Stimulated activated naive B cell treated with anti-CD40 and anti-IgM and Interleukin-4, amounts not matched to agents 10 μg/mL and 1 μg/mL and 100 μg/mL, for 72 hours (primary cell): ENCODE results near the gene DUS1L.

ENCODE experiments used
- ATAC-seq, 2 donors: fragments of 150-1000 bp; cut with Tn5 transposase; replicated peaks; 2 replicates each; pipeline ENCODE4 v1.10.0; 2021; ENCODE audit warnings: moderate library complexity in 1 of 2
- DNase-seq: peaks from one replicate; pipeline ENCODE4 v3.0.0; 2021
- H3K27ac Mint-ChIP-seq: one replicate; pipeline ENCODE4 v1.8.0; 2022; ENCODE audit warnings: mild to moderate bottlenecking, mixed read lengths
- H3K27me3 Mint-ChIP-seq, 2 donors: one replicate each; pipeline ENCODE4 v1.8.0; 2022; ENCODE audit warnings: mixed read lengths in 2 of 2
- H3K36me3 Mint-ChIP-seq, 2 donors: one replicate each; pipeline ENCODE4 v1.8.0; 2022; ENCODE audit warnings: mixed read lengths in 2 of 2, mild to moderate bottlenecking in 1 of 2
- H3K4me1 Mint-ChIP-seq, 2 donors: one replicate each; pipeline ENCODE4 v1.8.0; 2022; ENCODE audit warnings: mixed read lengths in 2 of 2, mild to moderate bottlenecking in 1 of 2
- H3K4me3 Mint-ChIP-seq, 2 donors: one replicate each; pipeline ENCODE4 v1.8.0; 2022; ENCODE audit warnings: mild to moderate bottlenecking in 2 of 2, mixed read lengths in 2 of 2, moderate library complexity in 1 of 2
- H3K9me3 Mint-ChIP-seq, 2 donors: one replicate each; pipeline ENCODE4 v1.8.0; 2022; ENCODE audit warnings: mixed read lengths in 2 of 2, mild to moderate bottlenecking in 1 of 2

DUS1L gene

DNA sequence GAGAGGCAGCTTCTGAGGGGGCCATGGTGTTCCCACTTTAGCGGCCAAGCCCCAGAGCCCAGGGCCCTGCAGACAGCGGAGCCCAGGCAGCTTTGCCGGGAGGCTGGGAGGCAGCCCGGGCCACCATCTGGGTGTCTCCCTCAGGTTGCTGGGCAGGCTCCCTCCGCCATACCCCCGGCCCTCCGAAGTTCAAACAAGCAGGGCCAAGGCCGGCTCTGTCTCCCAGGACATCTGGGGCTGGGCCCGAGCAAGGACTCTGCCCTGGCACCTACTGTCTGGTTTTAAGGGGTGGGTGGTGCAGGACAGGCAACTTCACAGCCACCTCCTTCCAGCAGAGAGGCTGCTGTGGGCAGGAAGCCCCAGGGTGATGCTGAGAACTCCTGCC, 2.6 kb downstream of the DUS1L start:
- Mint-ChIP-seq H3K27me3 (no peaks in the 10 kb centered on the region), H3K36me3 (peaks cover 8 to 20% of the 10 kb centered on the region in 2 donors), H3K27ac (no peak overlapping the region), H3K4me3 (no peak overlapping the region), H3K4me1 (peaks cover 5 to 34% of the 10 kb centered on the region in 2 donors), H3K9me3 (no peaks in the 10 kb centered on the region)
- ATAC-seq: no peak
- no peak for DNase-seq

DNA sequence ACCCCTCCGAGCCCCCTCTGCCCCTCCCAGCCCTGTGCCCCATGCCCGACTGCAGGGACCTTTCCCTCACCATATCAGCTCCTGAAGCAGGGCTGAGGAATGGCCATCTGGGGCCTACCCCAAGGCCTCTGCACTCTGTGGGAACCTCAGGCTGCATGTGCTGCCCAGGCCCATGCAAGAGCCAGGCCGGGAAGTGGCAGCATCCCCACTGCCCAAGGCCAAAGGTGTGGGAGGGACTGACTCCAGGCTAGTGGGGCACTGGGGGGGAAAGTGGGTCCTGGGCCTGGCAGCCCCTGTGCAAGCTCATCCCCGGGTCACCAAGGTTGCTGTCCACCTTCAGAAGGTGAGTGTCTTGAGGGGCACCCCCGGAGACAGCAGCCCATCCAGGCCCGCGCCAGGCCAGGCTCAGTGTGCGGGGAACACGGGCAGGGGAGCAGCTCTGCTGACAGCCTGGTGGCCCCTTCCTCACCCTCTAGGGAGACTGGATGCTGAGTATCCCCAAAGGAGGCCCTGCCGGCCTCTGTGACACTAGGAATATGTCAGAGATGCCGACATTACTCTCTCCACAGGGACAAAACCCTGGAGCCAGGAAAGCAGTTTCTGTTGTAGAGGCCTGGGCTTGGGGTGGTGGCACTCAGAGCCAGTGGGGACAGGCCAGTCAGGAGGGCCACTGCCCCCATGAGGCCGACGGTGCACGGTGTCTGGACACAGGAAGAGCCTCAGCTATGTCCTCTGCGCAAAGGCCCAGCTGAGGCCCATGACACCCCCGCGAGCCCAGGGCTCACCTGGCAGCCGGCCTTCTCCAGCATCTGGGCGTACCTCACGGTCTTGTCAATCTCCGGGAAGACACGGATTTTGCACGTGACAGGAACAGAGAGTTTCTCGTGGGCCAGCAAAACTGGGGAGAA, 3.3 kb downstream of the DUS1L start:
- peaks cover 5 to 34% of the 10 kb centered on the region in 2 donors for H3K4me1 Mint-ChIP-seq
- no peak overlapping the region for H3K4me3 Mint-ChIP-seq
- no peak for ATAC-seq
- H3K27me3 Mint-ChIP-seq: no peaks in the 10 kb centered on the region
- peaks cover 12 to 24% of the 10 kb centered on the region in 2 donors for H3K36me3 Mint-ChIP-seq
- no peaks in the 10 kb centered on the region for H3K9me3 Mint-ChIP-seq
- peak overlapping the region; percentile 77 for H3K27ac Mint-ChIP-seq
- no peak for DNase-seq

DNA sequence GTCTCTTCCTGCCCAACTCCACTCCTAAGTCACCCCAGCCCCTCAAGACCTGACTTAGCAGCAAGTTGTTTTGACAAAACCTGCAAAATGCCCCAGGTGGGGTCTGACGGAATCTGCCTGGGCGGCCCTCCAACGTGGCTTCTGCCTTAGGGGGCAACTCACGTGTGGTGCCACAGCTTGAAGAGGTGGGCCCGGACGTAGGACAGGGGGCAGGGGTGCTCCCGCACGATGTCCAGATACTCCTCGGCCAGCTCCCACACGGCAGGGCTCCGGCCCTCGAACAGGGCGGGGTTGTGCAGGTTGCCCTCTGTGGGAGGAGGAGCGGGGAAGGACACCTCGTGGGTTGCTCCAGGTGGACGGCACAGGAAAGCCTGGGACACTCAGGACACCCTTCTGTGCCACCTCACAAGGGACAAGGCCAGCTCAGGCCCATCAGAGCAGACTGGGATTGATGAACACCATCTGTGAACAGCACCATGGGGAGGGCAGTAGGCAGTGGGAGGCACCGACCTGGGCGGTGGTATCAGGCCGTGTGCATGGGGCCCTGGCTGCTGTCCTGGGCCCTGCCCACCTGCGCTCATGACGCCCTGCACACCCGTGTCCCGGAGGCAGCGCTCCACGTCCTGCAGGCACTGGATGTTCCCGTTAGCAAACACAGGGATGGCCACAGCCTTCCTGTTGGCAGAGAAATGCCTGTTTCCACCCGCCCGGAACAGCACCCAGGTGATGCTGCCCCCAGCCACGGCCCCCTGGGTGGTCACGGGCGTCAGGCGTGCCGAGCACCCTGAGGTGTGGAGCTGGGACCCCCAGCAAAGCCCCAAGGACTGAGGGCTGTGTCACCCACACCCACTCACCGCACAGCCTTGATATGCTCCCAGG, 4.3 kb downstream of the DUS1L start:
- Mint-ChIP-seq H3K27me3 (no peaks in the 10 kb centered on the region), H3K9me3 (no peaks in the 10 kb centered on the region), H3K27ac (peak overlapping the region; percentile 51), H3K4me1 (peaks cover 5 to 30% of the 10 kb centered on the region in 2 donors), H3K36me3 (peaks cover 12 to 24% of the 10 kb centered on the region in 2 donors), H3K4me3 (no peak overlapping the region)
- no peak for DNase-seq
- no peak for ATAC-seq

DNA sequence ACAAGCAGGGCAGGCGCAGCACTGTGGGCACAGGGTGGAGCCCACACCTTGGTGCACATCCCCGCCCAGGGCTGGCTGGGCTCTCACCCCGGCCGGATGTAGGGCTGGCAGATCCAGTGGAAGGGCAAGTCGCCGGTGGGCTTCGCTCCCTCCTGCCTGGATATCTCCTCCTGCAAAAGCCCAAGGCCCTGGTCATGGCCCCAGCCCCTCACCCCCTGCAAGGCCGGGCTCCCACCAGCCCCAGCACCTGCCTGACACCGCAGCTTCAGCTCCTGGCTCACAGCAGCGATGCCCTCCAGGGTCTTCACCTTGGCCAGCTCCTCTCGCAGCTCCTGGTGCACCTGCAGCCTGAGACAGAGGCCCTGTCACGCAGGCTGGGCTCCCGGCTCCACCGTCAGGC, 5.0 kb downstream of the DUS1L start:
- ATAC-seq: no peak
- peaks cover 16 to 28% of the 10 kb centered on the region in 2 donors for H3K36me3 Mint-ChIP-seq
- H3K27ac Mint-ChIP-seq: peak overlapping the region; percentile 42

DNA sequence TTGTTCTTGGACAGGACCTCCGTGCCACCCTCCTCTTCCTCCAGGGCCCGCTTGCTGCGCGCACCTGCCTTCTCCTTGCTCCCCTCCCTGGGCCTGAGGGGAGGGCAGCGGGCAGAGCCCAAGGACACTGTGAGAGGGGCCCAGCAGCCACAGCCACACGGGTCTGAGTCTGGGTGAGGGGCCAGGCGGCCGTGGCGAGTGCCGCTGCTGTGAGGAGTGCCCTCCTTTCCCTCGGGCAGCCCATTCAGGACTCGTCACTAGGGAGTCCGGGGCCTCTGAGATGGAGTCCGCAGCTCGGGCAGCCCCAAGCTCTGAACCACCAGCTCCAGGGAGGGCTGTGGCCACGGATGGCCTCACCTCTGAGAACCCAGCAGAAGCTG, 5.6 kb downstream of the DUS1L start:
- H3K27ac Mint-ChIP-seq: peak overlapping the region; percentile 37
- H3K4me1 Mint-ChIP-seq: peaks cover 7 to 26% of the 10 kb centered on the region in 2 donors
- no peaks in the 10 kb centered on the region for H3K27me3 Mint-ChIP-seq
- no peaks in the 10 kb centered on the region for H3K9me3 Mint-ChIP-seq
- H3K36me3 Mint-ChIP-seq: peaks cover 18 to 31% of the 10 kb centered on the region in 2 donors
- DNase-seq (no peak), ATAC-seq (no peak)
- no peak overlapping the region for H3K4me3 Mint-ChIP-seq

More for the DNA sequence above, 5.0 kb downstream of the DUS1L start:
- Mint-ChIP-seq H3K27me3 (no peaks in the 10 kb centered on the region), H3K4me1 (peaks cover 5 to 26% of the 10 kb centered on the region in 2 donors), H3K4me3 (no peak overlapping the region), H3K9me3 (no peaks in the 10 kb centered on the region)
- no peak for DNase-seq

- H3K4me3 Mint-ChIP-seq: no peak overlapping the region
- H3K27ac Mint-ChIP-seq: no peak overlapping the region
- H3K4me1 Mint-ChIP-seq: peaks cover 7 to 22% of the 10 kb centered on the region in 2 donors
- H3K9me3 Mint-ChIP-seq: no peaks in the 10 kb centered on the region
- H3K27me3 Mint-ChIP-seq: no peaks in the 10 kb centered on the region
- H3K36me3 Mint-ChIP-seq: peaks cover 20 to 34% of the 10 kb centered on the region in 2 donors
- ATAC-seq (no peak), DNase-seq (no peak)
Measured at GRCh38 chr17:82059272-82060000, 6.2 kb downstream of the DUS1L start.

DNA sequence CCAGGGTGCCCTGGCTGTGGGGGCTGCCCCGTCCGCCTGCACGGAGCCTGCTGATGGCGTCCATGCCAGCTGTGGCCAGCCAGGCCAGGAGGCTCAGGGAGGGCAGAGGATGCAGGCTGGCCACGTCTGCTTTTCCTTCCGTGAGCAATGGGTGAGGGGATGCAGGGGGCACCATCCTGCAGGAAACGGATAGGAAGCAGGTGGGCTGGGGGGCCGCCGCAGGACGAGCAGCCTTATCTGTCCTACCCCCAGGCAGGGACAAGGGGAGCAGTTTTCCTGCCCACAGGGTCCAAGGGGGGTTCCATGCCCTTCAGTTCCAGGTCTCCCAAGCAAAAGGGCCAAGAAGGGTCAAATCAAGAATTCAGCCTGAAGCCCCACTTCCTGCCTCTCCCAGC, 6.8 kb downstream of the DUS1L start:
- Mint-ChIP-seq H3K9me3 (no peaks in the 10 kb centered on the region), H3K4me3 (no peak overlapping the region), H3K36me3 (peaks cover 20 to 34% of the 10 kb centered on the region in 2 donors), H3K27ac (peak overlapping the region; percentile 56), H3K27me3 (no peaks in the 10 kb centered on the region), H3K4me1 (peaks cover 4 to 22% of the 10 kb centered on the region in 2 donors)
- ATAC-seq (no peak), DNase-seq (no peak)

- H3K27ac Mint-ChIP-seq: peak overlapping the region; percentile 56
- H3K27me3 Mint-ChIP-seq: no peaks in the 10 kb centered on the region
- no peak for ATAC-seq
- no peak for DNase-seq
- H3K4me3 Mint-ChIP-seq: no peak overlapping the region
- H3K4me1 Mint-ChIP-seq: peaks cover 6 to 26% of the 10 kb centered on the region in 2 donors
- H3K9me3 Mint-ChIP-seq: no peaks in the 10 kb centered on the region
- peaks cover 20 to 34% of the 10 kb centered on the region in 2 donors for H3K36me3 Mint-ChIP-seq
Measured at GRCh38 chr17:82058230-82058854, 7.3 kb downstream of the DUS1L start.

- Mint-ChIP-seq H3K4me3 (no peak overlapping the region), H3K27me3 (no peaks in the 10 kb centered on the region), H3K4me1 (peaks cover 10 to 34% of the 10 kb centered on the region in 2 donors), H3K9me3 (no peaks in the 10 kb centered on the region), H3K27ac (peak overlapping the region; percentile 59), H3K36me3 (peaks cover 20 to 32% of the 10 kb centered on the region in 2 donors)
- ATAC-seq (no peak), DNase-seq (no peak)
Measured at GRCh38 chr17:82056729-82057621, 8.6 kb downstream of the DUS1L start.

DNA sequence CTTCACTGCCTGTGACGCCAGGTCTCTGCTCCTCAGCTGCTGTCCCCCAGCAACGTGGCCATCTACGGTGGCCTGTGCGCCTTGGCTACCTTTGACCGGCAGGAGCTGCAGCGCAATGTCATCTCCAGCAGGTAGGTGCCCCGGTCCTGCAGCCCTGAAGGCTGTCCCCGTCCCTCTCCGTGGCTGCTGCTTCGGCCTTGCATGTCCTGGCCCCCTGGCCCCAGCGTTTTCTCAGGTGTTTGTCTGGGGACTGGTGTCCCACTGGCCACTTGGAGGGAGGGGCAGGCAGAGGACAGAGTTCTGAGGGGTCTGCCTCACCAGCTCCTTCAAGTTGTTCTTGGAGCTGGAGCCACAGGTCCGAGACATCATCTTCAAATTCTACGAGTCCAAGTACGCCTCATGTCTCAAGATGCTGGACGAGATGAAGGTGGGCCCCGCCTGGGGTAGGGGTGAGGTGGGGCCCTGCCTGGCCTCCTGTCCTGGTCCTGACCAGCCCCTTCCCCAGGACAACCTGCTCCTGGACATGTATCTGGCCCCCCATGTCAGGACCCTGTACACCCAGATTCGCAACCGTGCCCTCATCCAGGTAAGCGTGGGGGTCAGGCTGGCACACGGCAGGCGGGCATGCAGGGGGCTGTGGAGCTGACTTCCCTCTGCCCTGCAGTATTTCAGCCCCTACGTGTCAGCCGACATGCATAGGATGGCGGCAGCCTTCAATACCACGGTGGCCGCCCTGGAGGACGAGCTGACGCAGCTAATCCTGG, 9.5 kb downstream of the DUS1L start:
- ATAC-seq (no peak), DNase-seq (no peak)
- H3K36me3 Mint-ChIP-seq: peaks cover 20 to 31% of the 10 kb centered on the region in 2 donors
- H3K4me1 Mint-ChIP-seq: peaks cover 10 to 32% of the 10 kb centered on the region in 2 donors
- no peak overlapping the region for H3K27ac Mint-ChIP-seq
- no peaks in the 10 kb centered on the region for H3K27me3 Mint-ChIP-seq
- H3K9me3 Mint-ChIP-seq: no peaks in the 10 kb centered on the region
- H3K4me3 Mint-ChIP-seq: no peak overlapping the region

GRCh38 chr17:82055023-82055964, 10.3 kb downstream of the DUS1L start:
- DNase-seq: no peak
- no peak for ATAC-seq
- Mint-ChIP-seq H3K4me3 (peak overlapping the region in 1 of 2 donors; percentile 29), H3K4me1 (peaks cover 15 to 34% of the 10 kb centered on the region in 2 donors), H3K36me3 (peaks cover 19 to 26% of the 10 kb centered on the region in 2 donors), H3K27ac (peak overlapping the region; percentile 89), H3K27me3 (no peaks in the 10 kb centered on the region), H3K9me3 (no peaks in the 10 kb centered on the region)
